Activated CD8-positive, alpha-beta memory T cell treated with anti-CD3 and anti-CD28 coated beads, Interleukin-2, amount 50 U/mL, for 24 hours (primary cell): ENCODE results near the gene CALHM4.
"Not testable (repeated sequence)": the region's sequence is repeated elsewhere in the genome, so short reads cannot be mapped to it uniquely, and the experiment has no call there.

Source experiments
- DNase-seq: peaks from one replicate; pipeline ENCODE4 v3.0.0-alpha.2; 2020; ENCODE audit errors: extremely low read depth

CALHM4 gene

DNA sequence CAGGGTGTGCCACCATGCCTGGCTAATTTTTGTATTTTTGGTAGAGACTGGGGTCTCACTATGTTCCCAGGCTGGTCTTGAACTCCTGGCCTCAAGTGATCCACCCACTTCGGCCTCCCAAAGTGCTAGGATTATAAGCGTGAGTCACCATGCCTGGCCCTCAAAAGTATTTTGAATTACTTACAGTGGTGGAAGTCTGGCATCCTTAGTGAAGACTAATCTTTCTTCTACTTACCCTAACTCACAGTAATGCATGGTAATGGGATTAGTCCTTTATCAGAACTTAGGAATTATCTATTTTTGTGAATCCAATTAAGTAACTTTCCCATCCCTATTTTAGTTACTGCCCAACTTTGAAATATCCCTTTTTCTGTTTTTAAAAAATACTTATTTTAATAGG is 21.7 kb downstream of the CALHM4 start:
- no peak for DNase-seq

- no peak for DNase-seq
Observed at GRCh38 chr6:116577486-116577885, 23.9 kb downstream of the CALHM4 start.

GRCh38 chr6:116578335-116578734 is 24.8 kb downstream of the CALHM4 start:
- no peak for DNase-seq

- DNase-seq = no peak
Observed at GRCh38 chr6:116579143-116579542, 25.6 kb downstream of the CALHM4 start.

DNA sequence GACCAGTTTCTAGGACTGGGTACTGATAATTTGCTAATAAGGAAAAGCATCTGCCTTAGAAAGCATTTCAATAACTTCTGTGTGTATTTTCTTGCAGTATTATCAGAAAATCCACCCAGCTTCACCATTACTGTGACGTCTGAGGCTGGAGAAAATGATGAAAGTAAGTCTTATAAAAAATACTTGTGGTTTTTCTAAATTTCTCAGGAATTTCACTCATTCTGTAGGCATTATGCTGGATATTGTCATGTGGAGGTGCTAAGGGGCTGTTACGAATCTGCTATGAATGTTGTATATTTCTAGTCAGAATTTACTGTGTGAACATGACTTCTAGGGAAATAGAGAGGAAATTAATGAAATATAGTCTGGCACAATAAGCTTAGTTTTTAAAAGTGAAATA is 26.6 kb downstream of the CALHM4 start:
- DNase-seq = no peak

DNA sequence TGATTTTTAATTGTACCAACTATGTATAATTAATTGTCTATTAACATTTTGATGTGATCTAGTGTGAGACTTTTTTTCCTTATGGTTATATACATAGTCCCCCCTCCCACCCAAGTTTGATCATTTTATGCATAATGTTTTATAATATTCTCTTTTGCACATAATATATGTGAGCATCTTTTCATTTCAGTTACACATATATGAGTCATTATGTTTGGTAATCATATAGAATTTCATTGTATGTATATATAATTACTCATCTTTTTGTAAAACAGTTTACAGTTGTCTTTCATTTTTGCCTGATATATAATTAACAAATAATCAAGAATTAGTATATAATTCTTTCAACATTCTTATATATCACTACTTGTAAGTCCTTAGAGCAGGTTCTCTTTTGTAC is 32.7 kb downstream of the CALHM4 start:
- no peak for DNase-seq

DNA sequence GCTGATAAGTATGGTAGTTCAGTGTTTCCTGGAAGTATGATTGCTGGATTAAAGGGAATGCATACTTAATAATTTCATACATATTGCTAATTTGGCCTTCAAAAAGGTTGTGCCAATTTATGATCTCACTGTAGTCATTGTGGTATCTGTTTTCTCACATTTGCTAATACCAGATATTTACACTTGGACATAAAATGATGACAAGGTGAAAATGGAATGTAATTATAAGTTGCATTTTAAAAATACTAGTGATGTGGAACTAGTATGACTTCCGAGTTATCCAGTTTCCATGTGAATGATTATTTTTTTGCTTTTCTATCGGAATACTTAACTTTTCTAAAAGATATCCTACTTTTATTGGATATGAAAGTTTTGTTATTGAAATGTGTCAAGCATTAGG is 33.2 kb downstream of the CALHM4 start:
- DNase-seq = no peak

- DNase-seq = no peak
Observed at GRCh38 chr6:116595247-116595646, 41.7 kb downstream of the CALHM4 start.

- no peak for DNase-seq
Observed at GRCh38 chr6:116596815-116597214, 43.3 kb downstream of the CALHM4 start.

GRCh38 chr6:116603916-116604315 is 50.4 kb downstream of the CALHM4 start:
- DNase-seq = not testable (repeated sequence)

DNA sequence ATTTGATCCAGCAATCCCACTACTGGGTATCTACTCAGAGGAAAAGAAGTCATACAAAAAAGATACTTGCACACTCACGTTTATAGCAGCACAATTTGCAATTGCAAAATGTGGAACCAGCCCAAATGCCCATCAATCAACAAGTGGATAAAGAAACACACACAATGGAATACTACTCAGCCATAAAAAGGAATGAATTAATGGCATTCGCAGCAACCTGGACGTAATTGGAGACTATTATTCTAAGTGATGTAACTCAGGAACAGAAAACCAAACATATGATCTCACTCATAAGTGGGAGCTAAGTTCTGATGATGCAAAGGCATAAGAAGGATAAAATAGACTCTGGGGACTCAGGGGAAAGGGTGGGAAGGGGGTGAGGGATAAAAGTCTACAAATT is 51.3 kb downstream of the CALHM4 start:
- DNase-seq = not testable (repeated sequence)

DNA sequence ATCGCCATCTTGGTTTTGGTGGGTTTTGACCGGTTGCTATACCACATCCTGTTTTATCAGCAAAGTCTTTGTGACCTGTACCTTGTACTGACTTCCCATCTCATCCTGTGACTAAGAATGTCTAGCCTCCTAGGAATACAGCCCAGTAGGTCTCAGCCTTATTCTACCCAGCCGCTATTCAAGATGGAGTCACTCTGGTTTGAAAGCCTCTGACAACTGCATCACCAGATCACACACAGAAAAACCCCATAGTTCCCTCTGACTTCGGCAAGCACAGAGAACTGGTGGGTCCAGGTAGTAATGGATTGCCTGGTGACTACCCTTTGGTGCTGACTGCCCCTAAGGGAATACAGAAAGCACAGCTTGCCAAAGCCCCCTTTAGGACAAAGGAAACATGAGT is 52.4 kb downstream of the CALHM4 start:
- DNase-seq = no peak
